Colonic mucosa (tissue), 4 donors: ENCODE results near the gene DNMT1. TPM values are rescaled to one million over a fixed set of nuclear protein-coding genes. Genes with fewer than 3 reads are reported as not detected.

Experiments used
- DNase-seq: peaks from one replicate; pipeline ENCODE4 v3.0.0-alpha.2; 2020
- H3K27ac ChIP-seq: fragments of 200-600 bp; one replicate; pipeline ENCODE4 v1.8.0; 2021
- H3K27me3 ChIP-seq: fragments of 200-600 bp; one replicate; pipeline ENCODE4 v1.8.0; 2021
- H3K36me3 ChIP-seq: fragments of 200-600 bp; one replicate; pipeline ENCODE4 v1.8.0; 2021
- H3K4me1 ChIP-seq: fragments of 200-600 bp; one replicate; pipeline ENCODE4 v1.8.0; 2021; ENCODE audit warnings: mild to moderate bottlenecking
- H3K4me3 ChIP-seq: fragments of 200-600 bp; one replicate; pipeline ENCODE4 v1.8.0; 2021
- H3K9ac ChIP-seq, 2 donors: one replicate each; pipeline ENCODE4 v1.7.0; 2013; ENCODE audit warnings: control low read depth in 2 of 2, low read depth in 2 of 2, low read length in 2 of 2
- H3K9me3 ChIP-seq: fragments of 200-600 bp; one replicate; pipeline ENCODE4 v1.8.0; 2021
- CTCF ChIP-seq: fragments of 200-600 bp; IDR thresholded peaks from one replicate; pipeline ENCODE4 v1.8.0; 2022; ENCODE audit warnings: antibody characterized with exemption, mild to moderate bottlenecking
- intact Hi-C: fragments of 100-400 bp; cut with DNase I; formaldehyde crosslinking; loops from one replicate; pipeline ENCODE4 v1.14.1; 2022
- total RNA-seq, 2 donors: library from RNA; stranded (reverse); fragmentation: NEBNext Ultra II Directional in 1 of 2; extraction: Animal tissue kit (Norgen Biotek cat#: 25700) in 1 of 2; gene quantifications; one replicate each; pipeline ENCODE4 v1.2.1, GENCODE V29; 2021
- donor health status: healthy.
- donor health status: DM: no; HTN: no; CAD: no.
- donor health status: DM: no; HTN: no; CAD: no.

Gene DNMT1
- total RNA-seq, 2 donors from 2014 or later, result 36.3 to 139 TPM

- Histone ChIP-seq H3K27ac (no peak overlapping the region), H3K9me3 (no peaks in the 10 kb centered on the region), H3K4me3 (no peak overlapping the region), H3K4me1 (peaks cover 9% of the 10 kb centered on the region), H3K9ac (no peak overlapping the region), H3K36me3 (no peaks in the 10 kb centered on the region), H3K27me3 (no peaks in the 10 kb centered on the region)
- intact Hi-C loops, result no loop called here
- no peak for TF ChIP-seq CTCF
- DNase-seq, result no peak
Measured at GRCh38 chr19:10189616-10190015, 5.1 kb downstream of the DNMT1 start.

- TF ChIP-seq CTCF, result no peak
- Histone ChIP-seq H3K27ac (no peak overlapping the region), H3K4me1 (no peaks in the 10 kb centered on the region), H3K9ac (no peak overlapping the region), H3K27me3 (no peaks in the 10 kb centered on the region), H3K4me3 (no peak overlapping the region), H3K9me3 (no peaks in the 10 kb centered on the region), H3K36me3 (no peaks in the 10 kb centered on the region)
- DNase-seq, result no peak
- intact Hi-C loops, result no loop called here
Measured at GRCh38 chr19:10187315-10187714, 7.4 kb downstream of the DNMT1 start.

GRCh38 chr19:10184636-10185035 is 10.1 kb downstream of the DNMT1 start:
- intact Hi-C loops, result no loop called here
- Histone ChIP-seq H3K9me3 (no peaks in the 10 kb centered on the region), H3K27me3 (no peaks in the 10 kb centered on the region), H3K9ac (no peak overlapping the region), H3K4me1 (no peaks in the 10 kb centered on the region), H3K36me3 (peaks cover 10% of the 10 kb centered on the region), H3K27ac (no peak overlapping the region), H3K4me3 (no peak overlapping the region)
- DNase-seq, result no peak
- no peak for TF ChIP-seq CTCF

- TF ChIP-seq CTCF, result no peak
- H3K27ac ChIP-seq, result no peak overlapping the region
- H3K9me3 ChIP-seq, result no peaks in the 10 kb centered on the region
- H3K4me1 ChIP-seq, result no peaks in the 10 kb centered on the region
- peaks cover 14% of the 10 kb centered on the region for H3K36me3 ChIP-seq
- no peaks in the 10 kb centered on the region for H3K27me3 ChIP-seq
- DNase-seq, result no peak
- intact Hi-C loops, result no loop called here
- no peak overlapping the region for H3K4me3 ChIP-seq
- no peak overlapping the region for H3K9ac ChIP-seq
Measured at GRCh38 chr19:10183926-10184325, 10.8 kb downstream of the DNMT1 start.

GRCh38 chr19:10182847-10183246 is 11.9 kb downstream of the DNMT1 start:
- Histone ChIP-seq H3K9ac (no peak overlapping the region), H3K36me3 (peaks cover 14% of the 10 kb centered on the region), H3K4me3 (no peak overlapping the region), H3K9me3 (no peaks in the 10 kb centered on the region), H3K4me1 (no peaks in the 10 kb centered on the region), H3K27me3 (no peaks in the 10 kb centered on the region), H3K27ac (no peak overlapping the region)
- no peak for TF ChIP-seq CTCF
- no peak for DNase-seq
- intact Hi-C loops, result no loop called here

GRCh38 chr19:10182076-10182475 is 12.7 kb downstream of the DNMT1 start:
- intact Hi-C loops, result no loop called here
- Histone ChIP-seq H3K36me3 (peaks cover 14% of the 10 kb centered on the region), H3K4me3 (no peak overlapping the region), H3K27ac (no peak overlapping the region), H3K9ac (no peak overlapping the region), H3K4me1 (no peaks in the 10 kb centered on the region), H3K9me3 (no peaks in the 10 kb centered on the region), H3K27me3 (no peaks in the 10 kb centered on the region)
- TF ChIP-seq CTCF, result no peak
- no peak for DNase-seq
